T-helper 1 cell treated with Interleukin-12 subunit alpha and Interleukin-12 subunit beta and Interleukin-4 antibody, amounts not matched to agents 30 μg/mL and 1 μg/mL, for 36 hours (primary cell): ENCODE results near the gene ATF7.
"Not testable (repeated sequence)": the region's sequence is repeated elsewhere in the genome, so short reads cannot be mapped to it uniquely, and the experiment has no call there.

Experiments
- H3K27ac Mint-ChIP-seq: one replicate; pipeline ENCODE4 v1.8.0; 2021; ENCODE audit warnings: mild to moderate bottlenecking, mixed read lengths
- H3K27me3 Mint-ChIP-seq: one replicate; pipeline ENCODE4 v1.8.0; 2021; ENCODE audit warnings: low read depth, mixed read lengths
- H3K36me3 Mint-ChIP-seq: one replicate; pipeline ENCODE4 v1.8.0; 2021; ENCODE audit warnings: low read depth, mixed read lengths
- H3K4me1 Mint-ChIP-seq: one replicate; pipeline ENCODE4 v1.8.0; 2021; ENCODE audit warnings: low read depth, mixed read lengths
- H3K4me3 Mint-ChIP-seq: one replicate; pipeline ENCODE4 v1.8.0; 2021; ENCODE audit warnings: mild to moderate bottlenecking, moderate library complexity, mixed read lengths
- H3K9me3 Mint-ChIP-seq: one replicate; pipeline ENCODE4 v1.8.0; 2021; ENCODE audit warnings: mixed read lengths

ATF7 gene

DNA sequence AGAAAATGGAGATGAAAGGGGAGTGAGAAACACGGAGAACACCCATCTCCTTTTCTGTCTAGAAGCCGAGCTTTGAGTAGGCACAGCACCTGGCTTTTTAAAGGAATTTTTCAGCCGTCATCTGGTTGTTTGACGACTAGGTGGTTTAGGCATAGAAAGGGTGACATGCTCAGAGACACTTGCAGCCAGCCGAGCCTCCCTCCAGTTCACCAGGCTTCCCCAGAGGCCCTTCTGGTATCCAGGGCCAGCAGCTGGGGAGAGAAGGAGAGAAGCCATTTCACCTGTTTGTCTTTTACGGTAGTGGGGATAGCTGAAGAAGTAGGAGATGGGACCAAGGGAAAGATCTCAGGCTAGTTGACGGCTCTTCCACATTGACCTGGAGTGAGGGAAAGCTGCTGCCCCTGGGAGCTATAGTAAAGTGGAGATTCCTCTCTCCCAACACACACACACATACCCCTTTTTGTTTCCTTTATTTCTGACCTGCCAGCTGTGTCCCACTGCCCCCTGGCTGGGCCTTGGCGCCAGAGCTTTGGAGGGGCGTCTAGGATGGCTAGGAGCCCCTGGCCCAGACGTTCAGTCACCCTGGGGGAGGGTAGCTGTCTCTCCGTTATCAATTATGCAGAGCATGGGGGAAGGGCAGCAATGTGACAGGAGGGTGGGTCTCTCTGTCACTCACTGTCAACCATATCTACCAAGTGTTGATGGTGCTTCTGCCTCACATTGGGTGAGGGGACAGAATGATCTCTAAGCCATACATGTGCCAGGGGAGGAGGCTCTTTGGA lies 132.4 kb downstream of the ATF7 start:
- Mint-ChIP-seq H3K27me3 (no peaks in the 10 kb centered on the region), H3K4me3 (peak overlapping the region; percentile 90), H3K9me3 (no peaks in the 10 kb centered on the region), H3K4me1 (peaks cover 33% of the 10 kb centered on the region), H3K27ac (peak overlapping the region; percentile 49), H3K36me3 (peaks cover 4% of the 10 kb centered on the region)

DNA sequence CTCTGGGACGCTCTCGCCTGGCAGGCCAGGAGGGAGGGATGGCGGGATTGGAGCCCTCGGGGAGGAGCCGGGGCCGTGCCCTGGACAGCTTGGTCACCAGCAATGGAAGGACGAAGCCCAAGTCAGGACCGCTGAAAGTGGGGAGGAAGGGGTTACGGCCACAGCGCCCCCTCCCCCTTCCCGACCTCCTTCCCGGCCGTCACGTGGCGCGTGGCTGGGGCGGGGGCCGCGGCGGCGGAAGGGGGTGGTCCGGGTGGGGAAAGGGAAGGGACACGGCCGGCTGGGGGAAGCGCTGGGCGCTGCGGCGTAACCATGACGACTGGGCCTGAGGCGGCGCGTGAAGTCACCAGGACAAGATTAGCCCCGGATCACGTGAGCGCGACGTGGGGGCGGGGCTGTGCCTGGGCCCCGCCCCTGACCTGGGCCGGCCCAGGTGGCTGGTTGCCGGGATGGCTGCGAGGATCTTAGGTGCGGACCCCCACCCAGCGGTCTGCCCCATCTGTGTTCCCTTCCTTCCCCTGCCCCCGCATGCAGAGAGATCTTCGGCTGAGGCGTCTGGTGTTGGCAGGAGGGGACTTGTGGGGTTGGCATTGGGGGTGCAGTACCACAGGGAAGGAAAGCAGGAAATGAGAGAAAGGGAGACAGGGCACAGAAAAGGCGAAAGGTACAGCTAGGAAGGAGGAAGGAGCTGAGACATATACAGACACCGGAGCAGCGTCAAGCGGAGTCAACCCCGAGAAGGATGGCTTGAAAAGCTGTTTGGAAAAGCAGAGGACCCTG lies 133.2 kb downstream of the ATF7 start:
- Mint-ChIP-seq H3K9me3 (no peaks in the 10 kb centered on the region), H3K27me3 (no peaks in the 10 kb centered on the region), H3K27ac (peak overlapping the region; percentile 49), H3K4me1 (peaks cover 26% of the 10 kb centered on the region), H3K4me3 (peak overlapping the region; percentile 90), H3K36me3 (peaks cover 4% of the 10 kb centered on the region)

DNA sequence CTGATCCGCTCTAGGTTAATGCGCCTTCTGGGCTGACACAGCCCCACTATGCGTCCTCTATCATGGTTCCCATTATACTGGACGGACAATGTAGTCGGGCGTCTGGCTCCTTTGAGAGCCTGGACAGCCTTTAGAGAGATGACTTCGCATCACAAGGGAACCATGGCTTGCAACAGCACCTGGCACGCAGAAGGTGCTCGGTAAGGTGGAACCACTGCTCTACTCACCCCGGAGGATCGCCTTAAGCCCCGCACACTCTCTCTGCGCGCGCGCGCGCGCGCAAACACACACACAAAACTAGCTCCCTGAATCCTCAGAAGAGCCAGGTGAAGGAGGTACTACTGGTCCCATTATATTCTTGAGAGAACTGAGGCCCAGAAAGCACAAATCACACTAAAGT lies 134.0 kb downstream of the ATF7 start:
- no peaks in the 10 kb centered on the region for H3K27me3 Mint-ChIP-seq
- H3K4me3 Mint-ChIP-seq, result peak overlapping the region; percentile 65

DNA sequence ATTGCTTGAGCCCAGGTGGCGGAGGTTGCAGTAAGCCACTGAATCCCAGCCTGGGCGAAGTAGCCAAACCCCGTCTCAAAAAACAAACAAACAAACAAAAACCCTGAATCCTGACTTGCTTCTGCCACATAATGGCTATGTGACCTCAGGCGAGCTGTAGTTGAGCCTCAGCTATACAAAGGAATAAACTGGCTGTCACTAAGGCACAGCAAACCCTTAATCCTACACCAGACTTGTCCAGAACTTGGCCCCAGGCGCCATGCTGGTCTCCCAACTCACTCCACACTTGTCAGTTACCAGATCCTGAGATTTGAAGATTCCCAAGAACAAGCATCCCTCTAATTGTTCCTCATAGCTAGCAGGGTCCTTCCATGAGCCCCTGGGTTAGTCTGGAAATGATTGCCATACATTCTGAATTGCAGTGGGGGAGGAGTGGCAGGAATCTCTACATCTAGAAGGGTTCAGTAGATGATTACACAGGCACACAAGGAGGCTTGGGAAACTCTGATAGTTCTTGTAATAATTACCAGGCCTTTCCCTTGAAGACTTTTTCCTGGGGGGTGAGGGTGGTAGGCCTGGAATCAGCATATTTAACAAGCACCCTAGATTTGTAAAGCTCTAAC lies 136.8 kb downstream of the ATF7 start:
- Mint-ChIP-seq H3K4me1 (peaks cover 17% of the 10 kb centered on the region), H3K27ac (no peak overlapping the region), H3K9me3 (no peaks in the 10 kb centered on the region), H3K36me3 (peaks cover 4% of the 10 kb centered on the region), H3K27me3 (no peaks in the 10 kb centered on the region), H3K4me3 (no peak overlapping the region)

More for the DNA sequence above, 134.0 kb downstream of the ATF7 start:
- Mint-ChIP-seq H3K9me3 (no peaks in the 10 kb centered on the region), H3K27ac (peak overlapping the region; percentile 68), H3K36me3 (peaks cover 7% of the 10 kb centered on the region), H3K4me1 (peaks cover 22% of the 10 kb centered on the region)

DNA sequence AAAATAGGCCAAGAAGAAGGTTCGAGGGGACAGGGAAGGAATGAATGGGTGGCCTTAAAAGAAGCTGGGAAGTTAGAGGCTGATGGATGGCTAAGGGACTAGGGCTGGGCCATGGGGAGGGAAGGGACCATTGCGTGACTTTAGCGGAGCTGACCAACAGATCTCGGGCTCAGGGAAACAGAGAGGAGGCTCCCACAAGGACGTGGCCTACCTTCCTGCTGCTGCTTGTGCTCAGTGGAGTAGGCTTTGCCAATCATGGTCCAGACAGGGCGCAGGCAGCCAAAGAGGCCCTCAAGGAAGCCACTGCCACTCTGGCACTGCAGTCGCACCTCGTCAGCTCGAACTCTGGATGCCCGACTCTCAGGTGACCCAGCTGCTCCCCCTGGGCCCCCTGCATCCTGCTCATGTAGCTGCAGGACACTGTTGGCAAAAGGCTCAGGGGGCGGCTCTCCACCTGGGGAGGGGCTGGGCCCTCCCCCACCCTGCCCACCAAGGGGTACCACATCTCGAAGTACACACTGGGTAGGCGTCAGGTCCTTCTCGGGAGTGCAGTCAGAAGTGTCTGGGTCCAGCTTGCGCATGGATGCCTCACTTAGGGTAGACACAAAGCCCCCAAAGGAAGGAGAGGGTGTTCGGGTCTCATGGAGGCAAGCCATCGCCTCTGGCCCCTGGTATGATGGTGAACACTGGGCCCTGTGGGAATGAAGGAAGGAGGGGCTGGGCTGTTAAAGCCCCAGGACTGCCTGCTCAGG lies 139.3 kb downstream of the ATF7 start:
- Mint-ChIP-seq H3K27me3 (no peaks in the 10 kb centered on the region), H3K9me3 (no peaks in the 10 kb centered on the region), H3K27ac (no peak overlapping the region), H3K36me3 (peaks cover 19% of the 10 kb centered on the region), H3K4me3 (no peak overlapping the region), H3K4me1 (no peaks in the 10 kb centered on the region)

DNA sequence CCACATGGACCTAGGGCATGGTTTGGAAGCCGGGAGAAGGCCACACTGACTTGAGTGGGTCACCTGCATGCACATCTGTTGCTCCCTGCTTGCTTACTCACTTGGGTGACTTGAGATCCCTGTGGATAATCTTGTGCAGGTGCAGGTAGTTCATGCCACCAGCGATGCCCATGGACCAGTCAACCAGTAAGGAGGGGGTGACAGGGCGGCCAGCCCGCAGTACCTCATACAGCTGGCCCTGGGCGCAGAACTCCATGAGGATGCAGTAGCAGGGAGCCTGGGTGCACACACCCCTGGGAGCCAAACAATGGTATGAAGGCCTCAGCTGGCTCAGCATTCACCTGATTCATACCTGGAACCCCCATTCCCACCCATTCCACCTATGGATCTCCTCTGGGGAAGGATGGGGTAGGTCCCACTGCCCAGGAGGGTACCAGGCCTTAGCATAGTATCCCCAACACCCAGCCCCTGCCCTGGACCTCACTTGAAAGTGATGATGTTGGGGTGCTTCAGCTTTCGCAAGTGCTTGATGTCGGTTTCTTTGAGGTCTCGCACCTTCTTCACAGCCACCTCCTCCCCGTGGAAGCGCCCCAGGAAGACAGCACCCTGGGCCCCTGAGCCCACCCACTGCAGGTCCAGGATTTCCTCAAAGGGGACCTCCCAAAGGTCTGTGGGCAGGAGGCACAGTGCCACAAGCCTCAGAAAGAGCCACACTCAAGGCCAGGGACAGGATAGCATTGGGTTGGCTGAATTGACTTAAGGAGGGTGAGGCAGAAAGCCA lies 140.0 kb downstream of the ATF7 start:
- Mint-ChIP-seq H3K36me3 (peaks cover 22% of the 10 kb centered on the region), H3K27ac (peak overlapping the region; percentile 11), H3K9me3 (no peaks in the 10 kb centered on the region), H3K4me1 (no peaks in the 10 kb centered on the region), H3K27me3 (no peaks in the 10 kb centered on the region), H3K4me3 (no peak overlapping the region)

DNA sequence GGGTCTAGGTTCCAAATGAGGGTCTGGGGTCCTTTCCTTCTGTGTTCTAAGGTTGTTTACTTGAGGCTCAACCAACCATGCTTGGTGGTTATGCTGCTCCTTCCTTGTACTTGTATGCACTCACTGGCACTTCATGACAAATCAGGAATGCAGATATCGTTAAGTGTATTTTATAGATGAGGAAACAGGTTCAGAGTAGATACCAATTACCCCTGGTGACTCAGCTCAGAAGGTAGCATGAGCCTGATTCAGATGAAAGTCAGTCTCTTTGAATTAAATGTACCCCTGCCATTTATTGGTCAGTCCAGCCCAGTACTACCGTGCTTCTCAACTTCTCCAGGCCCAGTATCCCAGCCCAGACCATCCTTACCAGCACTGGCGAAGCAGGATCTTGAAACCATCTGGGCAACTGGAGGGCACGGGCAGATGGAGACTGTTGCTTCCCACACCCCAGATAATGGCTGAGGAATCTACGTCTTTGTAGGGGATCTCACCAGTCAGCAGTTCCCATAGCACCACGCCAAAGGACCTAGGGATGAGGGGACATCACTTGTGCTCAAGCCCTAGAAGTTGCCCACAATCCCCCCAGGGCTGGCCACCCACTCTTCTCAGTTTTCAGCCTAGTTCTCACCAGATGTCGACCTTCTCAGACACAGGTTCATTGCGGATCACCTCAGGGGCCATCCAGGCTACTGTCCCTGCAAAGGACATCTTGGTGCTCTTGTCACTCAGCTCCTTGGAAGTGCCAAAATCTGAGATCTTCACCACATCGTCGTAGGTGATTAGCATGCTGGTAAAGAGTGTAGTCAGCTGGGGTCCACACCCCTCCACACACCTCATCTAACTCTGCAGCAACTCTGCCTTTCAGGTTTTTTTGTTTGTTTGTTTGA lies 141.3 kb downstream of the ATF7 start:
- Mint-ChIP-seq H3K27me3 (no peaks in the 10 kb centered on the region), H3K4me1 (no peaks in the 10 kb centered on the region), H3K36me3 (peaks cover 22% of the 10 kb centered on the region), H3K9me3 (no peaks in the 10 kb centered on the region), H3K4me3 (no peak overlapping the region), H3K27ac (no peak overlapping the region)

DNA sequence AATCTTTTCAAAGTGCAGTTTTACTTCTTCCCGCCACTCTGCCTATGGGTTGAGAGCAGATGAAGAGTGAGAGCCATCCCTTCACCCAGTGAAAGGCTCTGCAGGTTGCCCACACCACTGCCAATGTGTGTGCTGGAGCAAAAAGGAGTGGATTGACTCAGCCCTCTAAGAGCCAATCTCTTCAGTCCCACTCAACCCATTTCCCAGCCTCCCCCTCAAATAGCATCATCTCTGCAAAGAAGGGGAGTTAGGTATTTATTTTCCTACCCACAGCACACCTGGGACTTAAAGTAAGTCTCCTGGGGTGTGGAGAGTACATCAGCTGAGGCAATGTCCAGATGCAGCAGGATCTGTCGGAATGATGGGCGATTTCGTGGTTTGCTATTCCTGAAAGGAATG lies 142.2 kb downstream of the ATF7 start:
- Mint-ChIP-seq H3K4me1 (no peaks in the 10 kb centered on the region), H3K9me3 (no peaks in the 10 kb centered on the region), H3K27me3 (no peaks in the 10 kb centered on the region), H3K36me3 (peaks cover 32% of the 10 kb centered on the region), H3K4me3 (no peak overlapping the region), H3K27ac (no peak overlapping the region)

DNA sequence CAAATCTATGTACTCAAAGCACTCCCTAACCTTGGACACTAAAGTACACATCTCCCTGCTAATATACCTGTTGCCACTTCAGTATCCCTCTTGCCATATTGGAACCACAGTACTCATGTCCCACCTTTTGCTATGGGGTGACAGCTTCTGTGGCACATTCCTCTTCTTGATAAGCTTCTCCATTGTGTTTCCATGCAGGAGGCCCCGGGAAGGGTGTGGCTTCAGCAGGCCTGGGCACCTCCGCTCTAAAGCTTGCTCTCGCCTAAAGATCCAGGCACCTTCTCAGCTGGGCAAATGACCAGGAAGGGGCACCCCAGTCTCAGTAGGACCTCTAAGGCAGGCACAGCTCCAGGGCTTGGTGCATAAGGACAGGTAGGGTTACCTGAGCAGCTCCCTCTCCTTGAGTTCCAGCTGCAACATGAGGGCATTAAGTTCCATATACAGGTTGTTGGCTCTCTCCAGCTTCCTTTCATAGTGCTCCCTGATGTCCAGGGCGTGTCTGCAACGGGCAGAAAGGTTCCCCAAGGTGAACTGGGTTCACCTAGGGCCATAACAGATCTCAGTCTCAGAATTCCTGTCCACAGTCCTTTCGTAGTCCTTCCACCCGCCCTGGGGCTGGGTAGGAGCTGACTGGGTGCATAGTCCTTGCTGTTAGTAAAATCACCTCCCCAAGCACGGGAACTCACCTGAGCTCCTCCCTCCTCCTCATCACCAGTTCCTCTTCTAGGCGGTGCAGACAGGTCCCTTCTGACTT lies 142.8 kb downstream of the ATF7 start:
- H3K4me1 Mint-ChIP-seq, result no peaks in the 10 kb centered on the region
- H3K36me3 Mint-ChIP-seq, result peaks cover 35% of the 10 kb centered on the region
- no peak overlapping the region for H3K4me3 Mint-ChIP-seq
- no peaks in the 10 kb centered on the region for H3K27me3 Mint-ChIP-seq
- H3K9me3 Mint-ChIP-seq, result no peaks in the 10 kb centered on the region
- no peak overlapping the region for H3K27ac Mint-ChIP-seq

DNA sequence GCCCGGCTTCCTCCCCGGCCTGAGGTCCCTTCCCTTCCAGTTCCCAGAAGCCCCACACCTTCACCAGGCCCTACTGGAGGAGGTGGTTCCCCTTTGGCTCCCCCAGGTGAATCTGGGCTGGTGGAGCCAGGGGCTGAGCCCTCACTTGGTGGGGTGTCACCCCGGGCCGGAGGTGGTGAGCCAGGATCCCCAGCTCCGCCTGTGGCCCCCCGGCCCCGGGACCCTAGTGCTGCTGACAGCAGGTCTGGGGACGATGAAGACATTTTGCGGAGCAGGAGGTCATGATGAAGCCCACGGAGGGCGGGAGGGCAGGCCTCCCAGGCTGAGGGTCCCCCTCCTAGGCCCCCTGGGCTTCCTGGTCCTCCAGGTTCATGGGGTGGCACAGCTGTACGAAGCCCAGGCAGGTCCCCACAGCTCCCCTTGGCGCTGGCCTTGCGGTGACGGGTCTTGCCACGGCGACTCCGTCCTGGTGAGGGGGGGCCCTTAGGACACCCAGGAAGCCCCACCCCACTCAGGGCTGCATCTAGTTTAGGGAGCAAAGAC lies 143.5 kb downstream of the ATF7 start:
- no peak overlapping the region for H3K4me3 Mint-ChIP-seq
- no peaks in the 10 kb centered on the region for H3K27me3 Mint-ChIP-seq
- peaks cover 34% of the 10 kb centered on the region for H3K36me3 Mint-ChIP-seq
- H3K9me3 Mint-ChIP-seq, result no peaks in the 10 kb centered on the region
- no peak overlapping the region for H3K27ac Mint-ChIP-seq
- H3K4me1 Mint-ChIP-seq, result no peaks in the 10 kb centered on the region

DNA sequence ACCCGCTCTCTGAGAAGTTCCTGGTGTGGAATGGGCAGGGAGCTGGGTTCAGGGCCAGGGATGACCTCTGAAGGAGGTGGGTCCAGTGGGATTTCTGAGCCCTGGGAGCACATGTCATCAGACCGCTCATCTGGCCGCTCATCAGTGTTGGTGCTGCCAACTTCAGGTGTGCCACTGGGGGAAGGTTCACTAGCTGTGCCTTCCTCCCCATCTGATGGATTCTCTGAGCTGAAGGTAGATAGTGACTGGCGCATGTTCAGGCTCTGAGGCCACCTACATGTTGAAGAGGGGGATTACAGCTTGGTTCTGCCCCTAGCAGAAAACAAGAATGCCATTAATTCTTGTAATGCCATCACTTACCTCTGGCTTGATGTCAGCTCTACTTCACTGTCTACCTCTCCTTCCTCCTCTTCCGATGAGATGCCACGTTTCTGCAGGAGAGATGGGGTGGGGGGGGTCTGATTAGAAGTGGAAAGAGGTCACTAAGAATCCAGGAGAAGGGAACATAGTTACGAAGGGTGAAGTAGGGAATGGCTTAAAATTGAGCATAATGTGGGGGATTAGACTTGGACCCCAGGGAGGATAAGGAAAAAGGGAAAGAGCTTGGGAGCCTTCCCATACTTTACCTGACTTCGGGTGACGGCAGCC lies 144.1 kb downstream of the ATF7 start:
- no peaks in the 10 kb centered on the region for H3K4me1 Mint-ChIP-seq
- H3K27me3 Mint-ChIP-seq, result no peaks in the 10 kb centered on the region
- H3K36me3 Mint-ChIP-seq, result peaks cover 35% of the 10 kb centered on the region
- H3K27ac Mint-ChIP-seq, result no peak overlapping the region
- H3K4me3 Mint-ChIP-seq, result no peak overlapping the region
- H3K9me3 Mint-ChIP-seq, result no peaks in the 10 kb centered on the region

DNA sequence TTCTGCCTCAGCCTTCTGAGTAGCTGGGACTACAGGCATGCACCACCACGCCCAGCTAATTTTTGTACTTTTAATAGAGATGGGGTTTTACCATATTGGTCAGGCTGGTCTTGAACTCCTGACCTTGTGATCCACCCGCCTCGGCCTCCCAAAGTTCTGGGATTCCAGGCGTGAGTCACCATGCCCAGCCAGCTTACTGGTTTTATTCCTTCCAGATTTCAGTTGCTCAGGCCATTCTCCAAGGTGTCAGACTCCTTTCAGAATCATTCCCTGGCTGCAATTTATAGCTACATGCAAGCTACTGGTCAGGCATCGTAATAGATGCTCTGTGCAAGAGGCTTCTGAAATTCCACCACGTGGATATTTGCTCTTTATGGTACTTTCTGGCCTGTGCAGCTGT lies 144.7 kb downstream of the ATF7 start:
- H3K27me3 Mint-ChIP-seq, H3K4me3 Mint-ChIP-seq, H3K9me3 Mint-ChIP-seq, H3K4me1 Mint-ChIP-seq, H3K27ac Mint-ChIP-seq: not testable (repeated sequence)
- peaks cover 41% of the 10 kb centered on the region for H3K36me3 Mint-ChIP-seq
